CD14-positive monocyte (primary cell): ENCODE results near the gene CARD11. TPM values are rescaled to one million over a fixed set of nuclear protein-coding genes. Genes with fewer than 3 reads are reported as not detected.

Source experiments
- DNase-seq, 3 donors: peaks; one replicate each; pipeline ENCODE4 v3.0.0-alpha.2; 2011 to 2022
- H2AFZ ChIP-seq: 2 replicates; pipeline ENCODE4 v1.6.0; 2012; ENCODE audit warnings: mild to moderate bottlenecking, low read depth, low read length, inconsistent platforms; ENCODE audit not compliant: insufficient read depth, poor library complexity, severe bottlenecking
- H3K27ac ChIP-seq, 2 donors: 1 replicate in 1 of 2; 2 replicates in 1 of 2; pipeline ENCODE4 v1.5.1; 2012 to 2013; ENCODE audit warnings: low read length in 2 of 2, control low read depth in 1 of 2, inconsistent platforms in 1 of 2, low read depth in 1 of 2, mild to moderate bottlenecking in 1 of 2
- H3K27me3 ChIP-seq, 2 donors: one replicate each; pipeline versions ENCODE4 v1.6.0 to v1.6.1; 2011 to 2013; ENCODE audit warnings: low read length in 2 of 2; ENCODE audit not compliant: control insufficient read depth in 2 of 2, insufficient read depth in 2 of 2
- H3K36me3 ChIP-seq, 2 donors: replicated peaks in 1 of 2; 1 replicate in 1 of 2; 2 replicates in 1 of 2; pipeline versions ENCODE4 v1.5.1 to v1.6.1; 2012 to 2013; ENCODE audit warnings: low read length in 2 of 2, control low read depth in 1 of 2, inconsistent platforms in 1 of 2, mild to moderate bottlenecking in 1 of 2; ENCODE audit not compliant: insufficient read depth in 2 of 2, control insufficient read depth in 1 of 2
- H3K4me1 ChIP-seq, 2 donors: 1 replicate in 1 of 2; 2 replicates in 1 of 2; pipeline versions ENCODE4 v1.5.1 to v1.6.1; 2012 to 2013; ENCODE audit warnings: low read length in 2 of 2, control low read depth in 1 of 2, inconsistent platforms in 1 of 2, mild to moderate bottlenecking in 1 of 2, moderate library complexity in 1 of 2; ENCODE audit not compliant: insufficient read depth in 2 of 2, control insufficient read depth in 1 of 2
- H3K4me2 ChIP-seq: replicated peaks from 2 replicates; pipeline ENCODE3; 2012; ENCODE audit warnings: low read length, moderate library complexity, mild to moderate bottlenecking; ENCODE audit not compliant: poor library complexity, severe bottlenecking; ENCODE audit errors: extremely low read depth
- H3K4me3 ChIP-seq, 3 experiments: fragments of 200-600 bp in 1 of 3; sonication (generic) in 1 of 3; replicated peaks in 1 of 3; 1 replicate in 2 of 3; 2 replicates in 1 of 3; pipeline ENCODE4 v1.5.1; 2011 to 2013; ENCODE audit warnings: low read length in 3 of 3, mild to moderate bottlenecking in 3 of 3, control low read depth in 2 of 3, low read depth in 2 of 3, inconsistent platforms in 1 of 3, moderate library complexity in 1 of 3
- H3K79me2 ChIP-seq: 2 replicates; pipeline ENCODE4 v1.6.0; 2012; ENCODE audit warnings: mild to moderate bottlenecking, control low read depth, inconsistent platforms, low read length, moderate library complexity; ENCODE audit not compliant: insufficient read depth
- H3K9ac ChIP-seq: 2 replicates; pipeline ENCODE4 v1.6.0; 2017; ENCODE audit warnings: low read length, mild to moderate bottlenecking; ENCODE audit not compliant: insufficient read depth, poor library complexity, severe bottlenecking
- H3K9me3 ChIP-seq, 2 donors: replicated peaks in 1 of 2; 1 replicate in 1 of 2; 2 replicates in 1 of 2; pipeline versions ENCODE4 v1.5.1 to v1.6.1; 2012 to 2013; ENCODE audit warnings: low read length in 2 of 2, control low read depth in 1 of 2; ENCODE audit not compliant: control insufficient read depth in 1 of 2, insufficient read depth in 1 of 2
- H4K20me1 ChIP-seq: 2 replicates; pipeline ENCODE4 v1.6.0; 2012; ENCODE audit warnings: mild to moderate bottlenecking, low read length, control low read depth, moderate library complexity; ENCODE audit not compliant: insufficient read depth
- H3K27ac Mint-ChIP-seq, 7 donors: one replicate each; pipeline ENCODE4 v1.8.0; 2020; ENCODE audit warnings: mild to moderate bottlenecking in 7 of 7, mixed read lengths in 7 of 7, moderate library complexity in 6 of 7, inconsistent platforms in 2 of 7
- H3K27me3 Mint-ChIP-seq, 3 donors: one replicate each; pipeline ENCODE4 v1.8.0; 2021 to 2022; ENCODE audit warnings: low read depth in 3 of 3, mild to moderate bottlenecking in 3 of 3, mixed read lengths in 3 of 3, moderate library complexity in 3 of 3, inconsistent platforms in 1 of 3
- H3K36me3 Mint-ChIP-seq, 2 donors: one replicate each; pipeline ENCODE4 v1.8.0; 2020; ENCODE audit warnings: mixed read lengths in 2 of 2, inconsistent platforms in 1 of 2, mild to moderate bottlenecking in 1 of 2
- H3K4me1 Mint-ChIP-seq: one replicate; pipeline ENCODE4 v1.8.0; 2020; ENCODE audit warnings: mild to moderate bottlenecking, mixed read lengths
- H3K4me3 Mint-ChIP-seq, 2 donors: one replicate each; pipeline ENCODE4 v1.8.0; 2020; ENCODE audit warnings: mild to moderate bottlenecking in 2 of 2, mixed read lengths in 2 of 2, moderate library complexity in 1 of 2
- H3K9me3 Mint-ChIP-seq, 7 donors: one replicate each; pipeline ENCODE4 v1.8.0; 2020 to 2022; ENCODE audit warnings: mixed read lengths in 7 of 7, mild to moderate bottlenecking in 6 of 7, moderate library complexity in 6 of 7, inconsistent platforms in 2 of 7
- CTCF ChIP-seq: fragments of 200-600 bp; IDR thresholded peaks from one replicate; pipeline ENCODE4 v1.8.0; 2022; ENCODE audit warnings: antibody characterized with exemption, mild to moderate bottlenecking
- WGBS: methylation state at CpG from one replicate; pipeline ENCODE4 v1.1.5; 2013; ENCODE audit warnings: missing lambda C conversion rate; ENCODE audit not compliant: insufficient coverage; 5-methylcytosine and 5-hydroxymethylcytosine counted together
- intact Hi-C, 2 donors: fragments of 100-400 bp; cut with micrococcal nuclease; formaldehyde crosslinking; loops; one replicate each; pipeline versions ENCODE4 v1.15.0 to v1.15.1; 2023
- polyA plus RNA-seq, 3 donors: library from polyadenylated mRNA; depleted of rRNA in 1 of 3; unstranded in 2 of 3; stranded (reverse) in 1 of 3; fragments of 300-500 nt in 2 of 3; fragments of >200 nt in 1 of 3; fragmentation: Illumina TruSeq in 2 of 3; gene quantifications; 1 replicate in 2 of 3; 2 replicates in 1 of 3; pipeline ENCODE4 v1.2.3, GENCODE V29; 2012 to 2021

The CARD11 gene
- polyA plus RNA-seq, 3 donors = 0.04 to 0.17 TPM; not detected in 1

DNA sequence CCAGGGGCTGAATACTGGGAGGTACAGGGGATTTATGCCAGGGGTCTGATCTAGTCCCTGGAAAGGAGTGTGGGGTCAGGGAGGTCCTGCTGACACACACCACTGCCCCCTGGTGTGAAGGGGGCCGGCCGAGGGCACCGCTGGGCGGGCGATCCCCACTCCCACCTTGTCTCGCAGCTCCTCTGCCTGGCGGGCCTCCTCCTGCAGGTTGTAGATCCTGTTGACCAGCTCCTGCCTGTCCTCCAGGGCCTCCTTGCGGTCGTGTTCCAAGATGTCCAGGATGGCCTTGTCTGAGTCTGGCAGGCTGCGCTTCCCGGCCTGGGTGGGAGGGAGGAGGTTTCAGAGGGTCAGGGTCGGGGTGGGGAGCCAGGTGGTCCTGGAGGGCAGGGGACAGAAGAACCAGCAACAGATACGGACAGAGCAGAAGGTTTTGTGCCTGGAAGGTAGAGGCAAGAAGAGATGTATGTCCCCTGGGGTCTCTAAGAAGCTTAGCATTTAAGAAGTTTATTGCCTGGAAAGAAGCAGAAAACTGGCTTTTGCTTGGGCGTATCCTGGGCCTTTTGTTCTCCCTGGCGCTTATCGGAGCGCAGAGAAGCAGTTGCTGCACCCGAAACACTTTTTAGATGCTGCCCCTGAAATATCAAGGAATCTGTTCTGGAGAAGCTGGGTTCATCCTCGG lies 105.0 kb downstream of the CARD11 start:
- Mint-ChIP-seq H3K36me3 (no peaks in the 10 kb centered on the region), H3K27me3 (peaks cover 0 to 6% (median 0%) of the 10 kb centered on the region in 3 donors), H3K9me3 (peaks cover 8 to 17% (median 15%) of the 10 kb centered on the region in 7 donors), H3K4me1 (peaks cover 21% of the 10 kb centered on the region), H3K4me3 (no peak overlapping the region), H3K27ac (no peak overlapping the region)
- Histone ChIP-seq H3K27me3 (no peaks in the 10 kb centered on the region), H3K4me2 (no peak overlapping the region), H3K9ac (no peak overlapping the region), H3K79me2 (no peaks in the 10 kb centered on the region), H3K36me3 (no peaks in the 10 kb centered on the region), H2AFZ (no peak overlapping the region), H3K27ac (no peak overlapping the region), H3K9me3 (peaks cover 9 to 14% of the 10 kb centered on the region in 2 donors), H4K20me1 (no peaks in the 10 kb centered on the region), H3K4me1 (peaks cover 11 to 18% of the 10 kb centered on the region in 2 donors), H3K4me3 (no peak overlapping the region)
- intact Hi-C loops = no loop called here
- no peak for DNase-seq
- TF ChIP-seq CTCF = no peak
- WGBS = 91% methylated on average over 13 of the region's 19 CpGs

DNA sequence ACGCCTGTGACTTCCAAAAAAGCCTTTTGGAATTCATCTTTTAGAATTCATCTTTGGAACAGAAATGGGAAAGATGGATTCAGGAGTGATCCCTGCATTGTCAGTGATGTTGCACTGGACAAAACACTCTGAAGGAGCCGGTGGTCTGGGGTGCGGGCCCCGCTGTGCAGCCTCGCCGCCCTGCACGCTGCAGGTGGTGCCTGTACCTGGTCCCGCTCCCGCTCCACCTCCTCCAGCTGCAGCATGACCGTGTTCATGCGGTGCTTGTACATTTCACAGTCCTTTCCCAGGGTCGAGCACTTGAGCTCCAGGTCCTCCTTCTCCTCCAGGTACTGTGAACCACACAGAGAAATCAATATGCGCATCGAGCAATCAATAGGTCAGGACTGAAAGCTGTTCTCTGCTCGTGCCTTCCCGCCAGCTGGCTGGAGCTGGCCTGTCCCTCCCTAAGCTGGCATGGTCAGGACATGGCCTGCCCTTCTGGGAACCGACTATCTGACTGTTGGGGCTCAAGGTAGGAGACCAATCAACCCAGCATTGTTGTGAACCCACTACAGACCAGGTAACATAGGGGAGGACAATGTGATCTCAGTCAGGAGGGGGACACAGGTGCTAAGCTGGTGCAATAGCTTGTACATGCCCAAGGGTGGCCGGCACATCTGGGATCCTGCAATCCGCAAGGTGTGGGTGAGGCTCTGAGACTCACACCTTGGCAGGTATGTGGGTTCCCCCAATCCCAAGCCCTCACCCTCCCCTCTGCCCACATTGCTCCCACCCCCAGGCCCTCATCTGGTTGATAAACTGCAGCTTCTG lies 105.8 kb downstream of the CARD11 start:
- Mint-ChIP-seq H3K4me1 (peaks cover 21% of the 10 kb centered on the region), H3K27ac (no peak overlapping the region), H3K9me3 (peaks cover 8 to 17% (median 15%) of the 10 kb centered on the region in 7 donors), H3K4me3 (no peak overlapping the region), H3K36me3 (no peaks in the 10 kb centered on the region), H3K27me3 (peaks cover 0 to 6% (median 0%) of the 10 kb centered on the region in 3 donors)
- intact Hi-C loops = no loop called here
- Histone ChIP-seq H3K4me3 (no peak overlapping the region), H3K9ac (no peak overlapping the region), H4K20me1 (no peaks in the 10 kb centered on the region), H3K4me1 (peaks cover 11 to 18% of the 10 kb centered on the region in 2 donors), H3K36me3 (no peaks in the 10 kb centered on the region), H2AFZ (no peak overlapping the region), H3K27me3 (no peaks in the 10 kb centered on the region), H3K27ac (no peak overlapping the region), H3K9me3 (peaks cover 9 to 14% of the 10 kb centered on the region in 2 donors), H3K79me2 (no peaks in the 10 kb centered on the region), H3K4me2 (no peak overlapping the region)
- DNase-seq = no peak
- TF ChIP-seq CTCF = no peak
- WGBS = 97% methylated on average over 19 of the region's 19 CpGs
